HEK293T (cell line): ENCODE results near the gene DYNLT2B.
A peak's percentile ranks its signal among the peaks of the same experiment; 100 is the strongest.

Experiments
- CTCF ChIA-PET: fragments of 350-600 bp; formaldehyde crosslinking; extraction: SDS; loops from one replicate; lab custom pipeline; 2021; ENCODE audit warnings: antibody characterized with exemption, inconsistent platforms; lab: Yijun Ruan, JAX
- POLR2A ChIA-PET: fragments of 350-600 bp; formaldehyde crosslinking; extraction: SDS; loops from one replicate; lab custom pipeline; 2020; ENCODE audit warnings: antibody characterized with exemption, inconsistent platforms; lab: Yijun Ruan, JAX
- DNase-seq: peaks from one replicate; pipeline ENCODE4 v3.0.0; 2012; ENCODE audit warnings: mixed read lengths; ENCODE audit errors: extremely low spot score
- ARNT ChIP-seq: fragments of 450-650 bp; IDR thresholded peaks from 2 replicates; pipeline ENCODE4 v1.6.1; 2017; ENCODE audit warnings: mild to moderate bottlenecking
- BHLHE40 ChIP-seq: fragments of 450-650 bp; IDR thresholded peaks from 2 replicates; pipeline ENCODE4 v1.6.1; 2016; ENCODE audit warnings: mild to moderate bottlenecking, moderate library complexity, borderline replicate concordance
- CTBP1 ChIP-seq: fragments of 450-650 bp; IDR thresholded peaks from 2 replicates; pipeline ENCODE4 v1.6.1; 2016; ENCODE audit warnings: borderline replicate concordance
- ELF4 ChIP-seq: fragments of 450-650 bp; IDR thresholded peaks from 2 replicates; pipeline ENCODE4 v1.6.1; 2017; ENCODE audit warnings: antibody characterized with exemption
- FOXA1 ChIP-seq: fragments of 450-650 bp; IDR thresholded peaks from 2 replicates; pipeline ENCODE4 v1.6.1; 2016; ENCODE audit warnings: mild to moderate bottlenecking
- FOXK2 ChIP-seq: fragments of 450-650 bp; IDR thresholded peaks from 2 replicates; pipeline ENCODE4 v1.6.1; 2016; ENCODE audit warnings: mild to moderate bottlenecking
- FOXM1 ChIP-seq: fragments of 450-650 bp; IDR thresholded peaks from 2 replicates; pipeline ENCODE4 v1.6.1; 2017; ENCODE audit warnings: mild to moderate bottlenecking, borderline replicate concordance
- HDGF ChIP-seq: fragments of 450-650 bp; IDR thresholded peaks from 2 replicates; pipeline ENCODE4 v1.6.1; 2017; ENCODE audit warnings: antibody characterized with exemption, borderline replicate concordance
- L3MBTL2 ChIP-seq: fragments of 450-650 bp; conservative IDR thresholded peaks from 2 replicates; pipeline ENCODE4 v1.6.1; 2016; ENCODE audit warnings: mild to moderate bottlenecking
- LEF1 ChIP-seq: fragments of 450-650 bp; IDR thresholded peaks from 2 replicates; pipeline ENCODE4 v1.6.1; 2017; ENCODE audit warnings: mild to moderate bottlenecking, borderline replicate concordance
- NFRKB ChIP-seq: fragments of 450-650 bp; IDR thresholded peaks from 2 replicates; pipeline ENCODE4 v1.6.1; 2016; ENCODE audit warnings: mild to moderate bottlenecking, moderate library complexity
- SP1 ChIP-seq: fragments of 450-650 bp; IDR thresholded peaks from 2 replicates; pipeline ENCODE4 v1.6.1; 2017
- SUZ12 ChIP-seq: fragments of 450-650 bp; IDR thresholded peaks from 2 replicates; pipeline ENCODE4 v1.6.1; 2016; ENCODE audit warnings: mild to moderate bottlenecking
- TARDBP ChIP-seq: fragments of 450-650 bp; IDR thresholded peaks from 2 replicates; pipeline ENCODE4 v1.6.1; 2016
- ZNF384 ChIP-seq: fragments of 450-650 bp; IDR thresholded peaks from 2 replicates; pipeline ENCODE4 v1.6.1; 2016
- TF ChIP-seq, protein P1 (sequence below): fragments of 450-650 bp; IDR thresholded peaks from 2 replicates; pipeline ENCODE4 v1.6.1; 2016

Gene DYNLT2B

DNA sequence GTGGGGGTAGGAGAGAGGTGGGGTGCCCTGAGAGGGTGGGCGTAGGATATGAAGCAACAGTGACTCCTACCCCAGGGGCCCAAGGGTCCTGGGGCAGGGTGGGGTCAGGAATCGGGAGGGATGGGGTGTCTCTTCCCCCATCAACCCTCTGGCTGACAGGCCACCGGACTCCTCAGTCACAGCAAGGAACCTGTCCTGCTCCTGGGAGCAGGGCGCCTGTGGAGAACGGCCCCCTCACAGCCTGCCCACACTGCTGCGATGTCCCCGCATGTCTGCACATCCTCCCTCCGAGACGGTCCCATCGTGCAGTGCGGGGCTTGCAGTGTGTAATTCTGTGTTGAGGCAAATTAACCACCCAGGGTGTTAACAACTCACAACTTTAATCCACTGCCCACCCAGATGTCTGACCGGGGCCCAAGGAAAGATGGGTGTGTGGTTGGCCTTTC is 17.5 kb upstream of the DYNLT2B start:
- DNase-seq: no peak
- CTCF ChIA-PET: no interaction called here
- POLR2A ChIA-PET: no interaction called here
- no peak for TF ChIP-seq FOXA1
- TF ChIP-seq HDGF: no peak

DNA sequence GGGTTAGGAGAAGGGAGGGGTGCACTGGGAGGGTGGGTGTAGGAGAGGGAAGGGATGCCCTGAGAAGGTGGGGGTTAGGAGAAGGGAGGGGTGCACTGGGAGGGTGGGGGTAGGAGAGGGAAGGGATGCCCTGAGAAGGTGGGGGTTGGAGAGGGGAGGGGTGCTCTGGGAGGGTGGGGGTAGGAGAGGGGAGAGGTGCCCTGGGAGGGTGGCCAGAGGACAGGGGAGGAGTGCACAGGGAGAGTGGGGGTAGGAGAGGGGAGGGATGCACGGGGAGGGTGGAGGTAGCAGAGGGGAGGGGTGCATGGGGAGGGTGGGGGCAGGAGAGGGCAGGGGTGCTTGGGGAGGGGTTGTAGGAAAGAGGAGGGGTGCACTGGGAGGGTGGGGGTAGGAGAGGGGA is 16.9 kb upstream of the DYNLT2B start:
- ChIA-PET POLR2A (no interaction called here), CTCF (no interaction called here)
- no peak for TF ChIP-seq ZNF384
- TF ChIP-seq SP1: no peak
- TF ChIP-seq FOXM1: no peak
- no peak for TF ChIP-seq SUZ12
- TF ChIP-seq ELF4: no peak
- no peak for TF ChIP-seq HDGF
- TF ChIP-seq ARNT: no peak
- no peak for TF ChIP-seq BHLHE40
- DNase-seq: no peak

DNA sequence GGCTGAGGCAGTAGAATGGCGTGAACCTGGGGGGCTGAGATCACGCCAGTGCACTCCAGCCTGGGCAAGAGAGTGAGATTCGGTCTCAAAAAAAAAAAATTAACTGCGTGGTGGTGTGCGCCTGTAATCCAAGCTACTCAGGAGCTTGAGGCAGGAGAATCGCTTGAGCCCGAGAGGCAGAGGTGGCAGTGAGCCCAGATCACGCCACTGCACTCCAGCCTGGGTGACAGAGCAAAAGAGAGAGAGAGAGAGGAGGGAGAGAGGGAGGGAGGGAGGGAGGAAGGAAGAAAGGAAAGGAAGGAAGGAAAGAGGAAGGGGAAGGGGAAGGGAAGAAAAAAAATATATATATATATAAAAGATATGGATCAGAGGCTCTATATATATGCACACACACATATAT is 14.1 kb upstream of the DYNLT2B start:
- DNase-seq: no peak
- POLR2A ChIA-PET: no interaction called here
- TF ChIP-seq, protein P1, sequence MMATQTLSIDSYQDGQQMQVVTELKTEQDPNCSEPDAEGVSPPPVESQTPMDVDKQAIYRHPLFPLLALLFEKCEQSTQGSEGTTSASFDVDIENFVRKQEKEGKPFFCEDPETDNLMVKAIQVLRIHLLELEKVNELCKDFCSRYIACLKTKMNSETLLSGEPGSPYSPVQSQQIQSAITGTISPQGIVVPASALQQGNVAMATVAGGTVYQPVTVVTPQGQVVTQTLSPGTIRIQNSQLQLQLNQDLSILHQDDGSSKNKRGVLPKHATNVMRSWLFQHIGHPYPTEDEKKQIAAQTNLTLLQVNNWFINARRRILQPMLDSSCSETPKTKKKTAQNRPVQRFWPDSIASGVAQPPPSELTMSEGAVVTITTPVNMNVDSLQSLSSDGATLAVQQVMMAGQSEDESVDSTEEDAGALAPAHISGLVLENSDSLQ: no peak
- no peak for TF ChIP-seq LEF1
- no peak for TF ChIP-seq NFRKB
- no peak for TF ChIP-seq CTBP1
- TF ChIP-seq ELF4: no peak
- no peak for TF ChIP-seq L3MBTL2
- no peak for TF ChIP-seq TARDBP
- no peak for TF ChIP-seq FOXA1
- no peak for TF ChIP-seq HDGF
- CTCF ChIA-PET: no interaction called here

DNA sequence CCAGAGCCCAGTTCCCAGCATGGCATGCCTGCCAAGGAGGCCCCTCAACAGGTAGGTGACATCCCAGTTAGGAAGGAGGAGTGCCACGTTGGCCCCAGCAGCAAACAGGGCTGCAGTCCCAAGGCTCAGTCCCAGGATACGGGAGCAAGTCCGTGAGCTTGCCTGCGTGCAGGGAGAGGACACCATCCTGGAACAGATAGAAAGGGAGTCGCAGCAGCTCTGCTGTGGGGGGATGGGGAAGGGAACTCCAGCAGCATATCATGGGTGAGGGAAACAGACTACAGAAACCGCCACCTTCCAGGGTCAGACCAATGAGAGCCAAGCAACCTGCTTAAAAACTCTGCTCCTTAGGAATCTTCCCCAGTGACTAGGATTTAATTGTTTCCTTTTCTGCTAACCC is 9.4 kb upstream of the DYNLT2B start:
- ChIA-PET POLR2A (interaction anchor here (1.0 kb wide), 1 partner anchor 9 kb away, joined by 4 read pairs; the partner anchor contains the start of gene DYNLT2B), CTCF (no interaction called here)
- no peak for DNase-seq
- TF ChIP-seq FOXM1 (no peak), FOXK2 (no peak), ELF4 (no peak), LEF1 (no peak), ARNT (no peak), HDGF (no peak), NFRKB (no peak), CTBP1 (no peak), ZNF384 (no peak), L3MBTL2 (no peak), BHLHE40 (no peak)

DNA sequence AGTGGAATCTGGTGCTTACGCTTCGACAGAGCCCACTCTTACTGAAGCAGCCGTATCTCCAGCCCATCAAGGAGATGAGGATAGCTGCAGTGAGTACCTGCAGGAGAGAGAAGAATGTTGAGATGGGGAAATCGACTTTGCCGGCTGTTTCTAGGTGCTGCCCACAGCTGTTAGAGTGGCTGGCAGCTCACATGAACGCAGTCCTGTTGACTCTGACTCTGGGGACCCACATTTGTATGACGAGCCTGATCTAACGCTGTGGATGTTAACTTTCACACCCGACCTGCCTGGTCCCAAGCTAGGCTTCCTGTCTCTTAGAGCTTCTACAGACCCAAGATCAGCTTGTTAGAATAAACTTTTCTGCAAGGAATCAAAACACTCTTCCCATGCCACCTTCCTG is 8.9 kb upstream of the DYNLT2B start:
- POLR2A ChIA-PET: interaction anchor here (1.0 kb wide), 1 partner anchor 9 kb away, joined by 4 read pairs; the partner anchor contains the start of gene DYNLT2B
- DNase-seq: no peak
- TF ChIP-seq, protein P1: no peak
- TF ChIP-seq LEF1 (no peak), CTBP1 (no peak), ELF4 (no peak), FOXA1 (no peak), FOXM1 (no peak), SP1 (no peak), ARNT (no peak), NFRKB (no peak), HDGF (no peak), BHLHE40 (no peak), SUZ12 (no peak), TARDBP (no peak), L3MBTL2 (no peak), ZNF384 (no peak), FOXK2 (no peak)
- CTCF ChIA-PET: no interaction called here

DNA sequence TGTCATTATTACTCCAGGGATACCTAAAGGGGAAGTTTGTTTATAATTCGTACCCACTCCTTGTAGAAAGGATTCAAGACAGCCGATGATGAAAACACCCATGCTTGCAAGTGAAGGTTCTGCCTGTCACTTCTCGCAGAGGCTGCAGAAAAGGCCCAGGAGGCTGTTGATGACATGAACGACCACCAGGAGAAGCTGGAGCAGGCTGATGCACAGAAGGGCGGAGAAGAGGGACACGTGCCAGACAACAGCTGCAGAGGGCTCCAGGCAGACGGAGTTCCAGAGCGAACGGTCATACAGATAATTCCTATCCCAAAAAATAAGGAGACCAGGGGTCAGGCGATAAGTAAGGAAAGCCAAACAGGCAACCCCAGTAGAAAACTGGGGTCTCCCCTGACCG is 5.7 kb upstream of the DYNLT2B start:
- ChIA-PET CTCF (interaction anchor here (0.6 kb wide), 1 partner anchor 134 kb away, joined by 5 read pairs; no protein-coding TSS in a partner anchor), POLR2A (no interaction called here)
- TF ChIP-seq SUZ12: no peak
- TF ChIP-seq, protein P1: peak; percentile 38; the same call in 1 of the 2 replicates
- peak; percentile 39 for DNase-seq

DNA sequence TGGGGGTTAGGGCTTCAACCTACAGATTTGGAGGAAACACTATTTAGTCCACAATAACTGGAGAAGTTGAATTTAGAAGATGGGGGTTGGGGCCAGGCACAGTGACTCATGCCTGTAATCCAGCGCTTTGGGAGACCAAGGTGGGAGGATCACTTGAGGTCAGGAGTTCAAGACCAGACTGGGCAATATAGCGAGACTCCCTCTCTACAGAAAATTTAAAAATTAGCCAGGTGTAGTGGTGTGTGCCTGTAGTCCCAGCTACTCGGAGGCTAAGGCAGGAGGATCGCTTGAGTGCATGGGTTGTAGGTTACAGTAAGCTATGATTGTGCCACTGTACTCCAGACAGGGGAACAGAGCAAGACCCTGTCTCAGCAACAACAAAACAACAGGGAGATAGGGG is 5.0 kb upstream of the DYNLT2B start:
- CTCF ChIA-PET: no interaction called here
- DNase-seq: no peak
- TF ChIP-seq CTBP1 (no peak), BHLHE40 (no peak), LEF1 (no peak), FOXM1 (no peak), L3MBTL2 (no peak), SP1 (no peak), ZNF384 (no peak), SUZ12 (no peak), HDGF (no peak), ARNT (no peak)
- POLR2A ChIA-PET: no interaction called here
